Activated CD4-positive, alpha-beta T cell treated with anti-CD3 and anti-CD28 coated beads, Interleukin-2, amount 50 U/mL, for 4 hours (primary cell): ENCODE results near the gene ARFGEF3.
"Not testable (repeated sequence)": the region's sequence is repeated elsewhere in the genome, so short reads cannot be mapped to it uniquely, and the experiment has no call there.

Experiments used
- DNase-seq, 2 experiments: peaks; one replicate each; pipeline ENCODE4 v3.0.0-alpha.2; 2020

The ARFGEF3 gene

GRCh38 chr6:138161338-138162110 is at the start of gene ARFGEF3:
Gene ARFGEF3, plus strand, starts transcription at chr6:138161939. Its CDS starts 148 bp downstream, at chr6:138162087.
- DNase-seq = peak; percentile 50 to 54

GRCh38 chr6:138113588-138114210 is 48.0 kb upstream of the ARFGEF3 start:
- DNase-seq = no peak

GRCh38 chr6:138115201-138115600 is 46.5 kb upstream of the ARFGEF3 start:
- no peak for DNase-seq

GRCh38 chr6:138115877-138116660 is 45.7 kb upstream of the ARFGEF3 start:
- DNase-seq = peak; percentile 23 to 24

- DNase-seq = no peak
Observed at GRCh38 chr6:138116661-138116999, 45.1 kb upstream of the ARFGEF3 start.

GRCh38 chr6:138117376-138117914 is 44.3 kb upstream of the ARFGEF3 start:
- DNase-seq = no peak

- DNase-seq = not testable (repeated sequence)
Observed at GRCh38 chr6:138119229-138119628, 42.5 kb upstream of the ARFGEF3 start.

- DNase-seq = no peak
Observed at GRCh38 chr6:138119976-138120375, 41.8 kb upstream of the ARFGEF3 start.

- no peak for DNase-seq
Observed at GRCh38 chr6:138124096-138124495, 37.6 kb upstream of the ARFGEF3 start.

GRCh38 chr6:138128096-138128495 is 33.6 kb upstream of the ARFGEF3 start:
- no peak for DNase-seq

- DNase-seq = no peak
Observed at GRCh38 chr6:138129190-138129589, 32.5 kb upstream of the ARFGEF3 start.

GRCh38 chr6:138142806-138143205 is 18.9 kb upstream of the ARFGEF3 start:
- DNase-seq = no peak

GRCh38 chr6:138145402-138145801 is 16.3 kb upstream of the ARFGEF3 start:
- DNase-seq = no peak

GRCh38 chr6:138146544-138146943 is 15.2 kb upstream of the ARFGEF3 start:
- DNase-seq = no peak

GRCh38 chr6:138155443-138155842 is 6.3 kb upstream of the ARFGEF3 start:
- no peak for DNase-seq

- no peak for DNase-seq
Observed at GRCh38 chr6:138157986-138158638, 3.6 kb upstream of the ARFGEF3 start.

GRCh38 chr6:138159246-138159645 is 2.5 kb upstream of the ARFGEF3 start:
- no peak for DNase-seq

GRCh38 chr6:138160329-138161087 is 1.2 kb upstream of the ARFGEF3 start:
- no peak for DNase-seq

GRCh38 chr6:138161088-138161337 is 726 bp upstream of the ARFGEF3 start:
- DNase-seq = no peak

GRCh38 chr6:138162111-138162954 is 594 bp downstream of the ARFGEF3 start:
- no peak for DNase-seq

GRCh38 chr6:138162955-138163575 is 1.3 kb downstream of the ARFGEF3 start:
- DNase-seq = no peak
